OCI-LY3 (cell line): ENCODE results near the gene TENM4.

Experiments
- H2AFZ ChIP-seq: fragments of 200-600, 300-600 bp; shearing (Covaris generic); 2 replicates; pipeline ENCODE4 v1.6.0; 2014; ENCODE audit warnings: antibody characterized with exemption, low read depth, low read length
- H3K27ac ChIP-seq: fragments of 200-600, 300-600 bp; sonication (generic); 2 replicates; pipeline ENCODE4 v1.5.1; 2014; ENCODE audit warnings: mild to moderate bottlenecking, low read length, moderate library complexity, mixed read lengths
- H3K27me3 ChIP-seq: fragments of 200-600, 300-600 bp; sonication (generic); 2 replicates; pipeline ENCODE4 v1.6.1; 2014; ENCODE audit warnings: low read depth, low read length, mixed read lengths
- H3K36me3 ChIP-seq: fragments of 200-600, 300-600 bp; sonication (generic); replicated peaks from 2 replicates; pipeline ENCODE3; 2014; ENCODE audit warnings: low read depth, low read length, mixed read lengths
- H3K4me1 ChIP-seq: fragments of 300-600, 200-600 bp; sonication (generic); 2 replicates; pipeline ENCODE4 v1.6.1; 2014; ENCODE audit warnings: low read length, mixed read lengths
- H3K4me2 ChIP-seq: fragments of 200-600, 300-600 bp; sonication (generic); 2 replicates; pipeline ENCODE4 v1.6.1; 2014; ENCODE audit warnings: low read length, mixed read lengths
- H3K4me3 ChIP-seq: fragments of 300-600, 200-600 bp; sonication (generic); 2 replicates; pipeline ENCODE4 v1.5.1; 2014; ENCODE audit warnings: antibody characterized with exemption, mild to moderate bottlenecking, low read length, moderate library complexity
- H3K79me2 ChIP-seq: fragments of 300-600, 200-600 bp; shearing (Covaris generic); 2 replicates; pipeline ENCODE4 v1.6.1; 2014; ENCODE audit warnings: mild to moderate bottlenecking, low read length, mixed read lengths
- H3K9ac ChIP-seq: fragments of 300-600, 200-600 bp; shearing (Covaris generic); 2 replicates; pipeline ENCODE4 v1.6.0; 2014; ENCODE audit warnings: mild to moderate bottlenecking, low read length, moderate library complexity
- H3K9me3 ChIP-seq: fragments of 200-600, 300-600 bp; shearing (Covaris generic); 2 replicates; pipeline ENCODE4 v1.6.1; 2014; ENCODE audit warnings: low read length, mixed read lengths; ENCODE audit not compliant: insufficient read depth
- H4K20me1 ChIP-seq: fragments of 200-600, 300-600 bp; sonication (generic); 2 replicates; pipeline ENCODE4 v1.6.1; 2016; ENCODE audit warnings: low read length, mixed read lengths; ENCODE audit not compliant: insufficient read depth
- CTCF ChIP-seq: fragments of 200-600, 300-600 bp; sonication (generic); IDR thresholded peaks from 2 replicates; pipeline ENCODE4 v1.5.1; 2014; ENCODE audit warnings: antibody characterized with exemption, low read length, low read depth
- EZH2phosphoT487 ChIP-seq: fragments of 200-600 bp; shearing (Covaris generic); IDR thresholded peaks from 2 replicates; pipeline ENCODE4 v1.6.1; 2018; ENCODE audit warnings: antibody characterized with exemption, mixed run types, low read depth

TENM4 gene

GRCh38 chr11:78931891-78932290 is 508.9 kb downstream of the TENM4 start:
- H3K9me3 ChIP-seq = no peaks in the 10 kb centered on the region
- no peak overlapping the region for H3K4me2 ChIP-seq
- no peaks in the 10 kb centered on the region for H3K79me2 ChIP-seq
- no peaks in the 10 kb centered on the region for H3K27me3 ChIP-seq
- H2AFZ ChIP-seq = no peak overlapping the region
- H3K4me3 ChIP-seq = no peak overlapping the region
- no peak overlapping the region for H3K27ac ChIP-seq
- no peaks in the 10 kb centered on the region for H3K36me3 ChIP-seq
- TF ChIP-seq EZH2phosphoT487 (no peak), CTCF (no peak)
- H3K4me1 ChIP-seq = no peaks in the 10 kb centered on the region
- no peak overlapping the region for H3K9ac ChIP-seq
- H4K20me1 ChIP-seq = no peaks in the 10 kb centered on the region

- H3K27ac ChIP-seq = no peak overlapping the region
These were observed 509.9 kb downstream of the TENM4 start for GRCh38 chr11:78930810-78931523.

GRCh38 chr11:78929906-78930220 is 511.0 kb downstream of the TENM4 start:
- Histone ChIP-seq H2AFZ (no peak overlapping the region), H3K27me3 (no peaks in the 10 kb centered on the region), H4K20me1 (no peaks in the 10 kb centered on the region), H3K4me1 (no peaks in the 10 kb centered on the region), H3K36me3 (no peaks in the 10 kb centered on the region), H3K9ac (no peak overlapping the region), H3K27ac (no peak overlapping the region), H3K4me2 (no peak overlapping the region), H3K4me3 (no peak overlapping the region), H3K79me2 (no peaks in the 10 kb centered on the region), H3K9me3 (no peaks in the 10 kb centered on the region)
- TF ChIP-seq EZH2phosphoT487 (no peak), CTCF (no peak)

More at GRCh38 chr11:78930810-78931523, 509.9 kb downstream of the TENM4 start:
- Histone ChIP-seq H3K4me3 (no peak overlapping the region), H3K9me3 (no peaks in the 10 kb centered on the region), H3K36me3 (no peaks in the 10 kb centered on the region), H3K4me2 (no peak overlapping the region), H3K9ac (no peak overlapping the region), H3K27me3 (no peaks in the 10 kb centered on the region), H3K4me1 (no peaks in the 10 kb centered on the region), H4K20me1 (no peaks in the 10 kb centered on the region), H3K79me2 (no peaks in the 10 kb centered on the region), H2AFZ (no peak overlapping the region)
- TF ChIP-seq EZH2phosphoT487 (no peak), CTCF (no peak)

- Histone ChIP-seq H3K9me3 (no peaks in the 10 kb centered on the region), H4K20me1 (no peaks in the 10 kb centered on the region), H3K9ac (no peak overlapping the region), H3K4me2 (no peak overlapping the region), H3K27ac (no peak overlapping the region), H2AFZ (no peak overlapping the region), H3K4me3 (no peak overlapping the region), H3K36me3 (no peaks in the 10 kb centered on the region), H3K4me1 (no peaks in the 10 kb centered on the region), H3K27me3 (no peaks in the 10 kb centered on the region), H3K79me2 (no peaks in the 10 kb centered on the region)
- no peak for TF ChIP-seq EZH2phosphoT487
- no peak for TF ChIP-seq CTCF
These were observed 511.5 kb downstream of the TENM4 start for GRCh38 chr11:78929207-78929905.
